Superior temporal gyrus (tissue), 1 donor: ENCODE results near the gene ATP2A1.
"Not testable (repeated sequence)": the region's sequence is repeated elsewhere in the genome, so short reads cannot be mapped to it uniquely, and the experiment has no call there.

Experiments
- DNase-seq: peaks from one replicate; pipeline ENCODE4 v3.0.0-alpha.2; 2016; ENCODE audit errors: extremely low spot score

Gene ATP2A1

DNA sequence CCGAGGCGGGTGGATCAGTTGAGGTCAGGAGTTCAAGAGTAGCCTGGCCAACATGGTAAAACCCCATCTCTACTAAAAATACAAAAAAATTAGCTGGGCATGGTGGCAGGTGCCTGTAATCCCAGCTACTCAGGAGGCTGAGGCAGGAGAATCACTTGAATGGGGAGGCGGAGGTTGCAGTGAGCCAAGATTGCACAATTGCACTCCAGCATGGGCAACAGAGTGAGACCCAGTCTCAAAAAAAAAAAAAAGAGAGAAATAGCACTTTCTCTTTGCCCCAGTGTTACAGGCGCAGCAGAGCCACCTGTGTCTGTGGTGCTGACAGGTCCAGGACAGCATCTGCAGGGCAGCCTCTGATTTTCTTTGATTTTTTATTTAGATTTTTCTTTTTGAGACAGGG is 3.3 kb downstream of the ATP2A1 start:
- DNase-seq, result not testable (repeated sequence)

GRCh38 chr16:28882551-28883160 is 4.4 kb downstream of the ATP2A1 start:
- no peak for DNase-seq

GRCh38 chr16:28883221-28883996 is 5.1 kb downstream of the ATP2A1 start:
- DNase-seq, result no peak

- DNase-seq, result no peak
Observed at GRCh38 chr16:28884045-28884444, 5.8 kb downstream of the ATP2A1 start.

DNA sequence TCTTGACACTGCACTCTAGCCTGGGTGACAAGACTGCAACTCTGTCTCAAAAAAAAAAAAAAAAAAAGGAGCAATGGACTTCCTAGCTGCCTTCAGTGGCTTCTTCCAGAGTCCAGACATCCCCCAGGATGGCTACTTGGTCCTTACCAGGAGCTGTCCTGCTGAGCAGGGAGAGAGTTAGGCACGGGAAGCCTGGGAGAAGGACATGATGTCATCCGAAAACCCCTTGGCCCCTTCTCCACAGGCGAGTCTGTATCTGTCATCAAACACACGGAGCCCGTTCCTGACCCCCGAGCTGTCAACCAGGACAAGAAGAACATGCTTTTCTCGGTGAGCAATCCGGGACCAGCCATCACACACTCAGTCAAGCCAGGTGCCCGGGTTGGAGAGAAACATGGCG is 8.7 kb downstream of the ATP2A1 start:
- no peak for DNase-seq

DNA sequence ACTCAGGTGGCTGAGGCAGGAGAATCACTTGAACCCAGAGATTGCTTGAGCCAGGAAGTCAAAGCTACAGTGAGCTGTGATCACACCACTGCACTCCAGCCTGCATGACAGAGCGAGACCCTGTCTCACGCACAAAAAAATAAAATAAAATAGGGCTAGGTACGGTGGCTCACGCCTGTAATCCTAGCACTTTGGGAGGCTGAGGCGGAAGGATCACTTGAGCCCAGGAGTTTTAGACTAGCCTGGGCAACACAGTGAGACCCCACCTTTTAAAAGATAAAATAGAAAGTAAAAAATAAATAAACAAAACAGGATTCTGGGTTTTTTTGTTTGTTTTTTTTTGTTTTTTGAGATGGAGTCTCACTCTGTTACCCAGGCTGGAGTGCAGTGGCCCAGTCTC is 12.1 kb downstream of the ATP2A1 start:
- not testable (repeated sequence) for DNase-seq

DNA sequence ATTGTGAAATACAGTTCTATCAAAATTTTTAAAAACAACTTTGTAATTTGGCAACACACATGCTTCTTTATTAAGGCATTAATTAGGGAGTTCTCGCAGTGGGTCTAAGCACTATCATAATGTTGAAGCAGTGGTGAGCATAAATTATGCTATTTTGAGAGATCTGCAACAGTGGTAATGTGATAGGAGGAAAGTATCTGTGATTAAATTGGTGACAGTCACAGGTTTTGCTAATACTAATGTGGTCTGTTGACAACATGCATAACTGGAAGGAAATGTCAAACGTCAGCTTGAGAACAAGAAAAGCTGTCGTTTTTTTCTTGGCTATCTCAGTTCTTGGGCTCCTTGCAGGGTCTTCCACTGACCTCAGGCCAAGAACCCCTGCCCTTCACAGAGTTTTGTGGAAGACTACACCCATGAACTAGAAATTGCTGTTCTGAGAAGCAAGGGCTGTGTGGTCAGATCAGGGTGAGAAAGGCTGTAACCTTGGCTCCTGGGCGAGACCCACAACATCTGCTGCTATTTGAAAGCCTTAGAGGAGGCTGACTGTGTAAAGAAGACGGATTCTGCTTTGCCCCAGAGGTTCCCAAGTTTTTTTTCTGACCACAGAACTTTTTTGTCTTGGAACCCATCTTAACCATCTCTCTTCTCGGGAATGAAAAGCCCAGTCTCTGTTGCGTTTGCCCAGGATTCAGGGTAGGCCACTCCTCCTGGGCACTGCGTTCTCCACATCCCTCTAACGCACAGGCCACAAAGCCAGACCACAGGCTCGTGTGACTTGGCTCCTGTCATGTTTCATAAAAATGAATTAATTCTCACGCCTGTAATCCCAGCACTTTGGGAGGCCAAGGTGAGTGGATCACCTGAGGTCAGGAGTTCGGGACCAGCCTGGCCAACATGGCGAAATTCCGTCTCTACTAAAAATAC is 13.9 kb downstream of the ATP2A1 start:
- DNase-seq, result no peak

- no peak for DNase-seq
Observed at GRCh38 chr16:28893291-28893690, 15.0 kb downstream of the ATP2A1 start.

GRCh38 chr16:28895609-28896008 is 17.3 kb downstream of the ATP2A1 start:
- no peak for DNase-seq

GRCh38 chr16:28897826-28898225 is 19.5 kb downstream of the ATP2A1 start:
- no peak for DNase-seq

DNA sequence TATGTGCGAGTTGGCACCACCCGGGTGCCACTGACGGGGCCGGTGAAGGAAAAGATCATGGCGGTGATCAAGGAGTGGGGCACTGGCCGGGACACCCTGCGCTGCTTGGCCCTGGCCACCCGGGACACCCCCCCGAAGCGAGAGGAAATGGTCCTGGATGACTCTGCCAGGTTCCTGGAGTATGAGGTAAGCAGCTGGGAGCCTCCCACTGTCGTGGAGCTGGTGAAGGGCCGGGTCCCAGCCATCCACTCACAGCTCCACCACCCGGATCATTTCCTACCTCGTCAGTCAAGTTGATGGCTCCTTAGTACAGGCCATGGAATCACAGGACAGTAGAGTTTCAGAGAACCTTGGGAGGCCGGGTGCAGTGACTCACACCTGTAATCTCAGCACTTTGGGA is 20.0 kb downstream of the ATP2A1 start:
- no peak for DNase-seq

- DNase-seq, result no peak
Observed at GRCh38 chr16:28898942-28899341, 20.7 kb downstream of the ATP2A1 start.

DNA sequence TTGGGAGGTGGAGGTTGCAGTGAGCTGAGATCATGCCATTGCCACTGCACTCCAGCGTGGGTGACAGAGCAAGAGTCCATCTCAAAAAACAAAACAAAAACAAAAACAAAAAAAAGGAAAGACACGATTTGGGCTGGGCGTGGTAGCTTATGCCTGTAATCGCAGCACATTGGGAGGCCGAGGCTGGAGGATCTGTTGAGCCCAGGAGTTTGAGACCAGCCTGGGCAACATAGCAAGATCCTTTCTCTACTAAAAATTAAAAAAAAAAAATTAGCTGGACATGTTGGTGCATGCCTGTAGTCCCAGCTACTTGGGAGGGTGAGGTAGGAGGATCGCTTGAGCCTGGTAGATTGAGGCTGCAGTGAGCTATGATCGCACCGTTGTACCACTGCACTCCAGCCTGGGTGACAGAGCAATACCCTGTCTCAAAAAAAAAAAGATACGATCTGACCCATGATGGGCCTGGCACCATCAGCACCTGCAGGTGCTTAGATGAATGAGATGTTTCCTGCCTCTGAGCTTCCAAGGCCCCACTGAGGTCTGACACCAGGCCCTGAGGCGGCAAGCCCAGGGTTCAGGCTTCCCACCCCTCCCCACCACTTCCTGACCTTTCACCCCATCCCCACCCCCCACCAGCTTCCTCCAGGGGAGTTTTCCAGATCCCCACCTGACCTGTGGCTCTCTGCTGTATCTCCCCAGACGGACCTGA is 21.7 kb downstream of the ATP2A1 start:
- no peak for DNase-seq

DNA sequence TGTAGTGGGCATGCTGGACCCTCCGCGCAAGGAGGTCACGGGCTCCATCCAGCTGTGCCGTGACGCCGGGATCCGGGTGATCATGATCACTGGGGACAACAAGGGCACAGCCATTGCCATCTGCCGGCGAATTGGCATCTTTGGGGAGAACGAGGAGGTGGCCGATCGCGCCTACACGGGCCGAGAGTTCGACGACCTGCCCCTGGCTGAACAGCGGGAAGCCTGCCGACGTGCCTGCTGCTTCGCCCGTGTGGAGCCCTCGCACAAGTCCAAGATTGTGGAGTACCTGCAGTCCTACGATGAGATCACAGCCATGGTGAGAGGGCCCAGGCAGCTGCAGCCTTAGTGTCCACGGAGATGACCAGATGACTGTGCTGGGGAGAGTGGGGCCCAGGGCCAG is 22.3 kb downstream of the ATP2A1 start:
- DNase-seq, result no peak

DNA sequence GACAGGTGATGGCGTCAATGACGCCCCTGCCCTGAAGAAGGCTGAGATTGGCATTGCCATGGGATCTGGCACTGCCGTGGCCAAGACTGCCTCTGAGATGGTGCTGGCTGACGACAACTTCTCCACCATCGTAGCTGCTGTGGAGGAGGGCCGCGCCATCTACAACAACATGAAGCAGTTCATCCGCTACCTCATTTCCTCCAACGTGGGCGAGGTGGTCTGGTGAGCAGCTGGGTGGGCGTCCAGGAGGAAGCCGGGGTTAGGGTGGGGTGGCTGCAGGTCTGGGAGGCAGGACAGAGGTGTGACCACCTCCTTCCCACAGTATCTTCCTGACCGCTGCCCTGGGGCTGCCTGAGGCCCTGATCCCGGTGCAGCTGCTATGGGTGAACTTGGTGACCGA is 23.6 kb downstream of the ATP2A1 start:
- DNase-seq, result no peak

DNA sequence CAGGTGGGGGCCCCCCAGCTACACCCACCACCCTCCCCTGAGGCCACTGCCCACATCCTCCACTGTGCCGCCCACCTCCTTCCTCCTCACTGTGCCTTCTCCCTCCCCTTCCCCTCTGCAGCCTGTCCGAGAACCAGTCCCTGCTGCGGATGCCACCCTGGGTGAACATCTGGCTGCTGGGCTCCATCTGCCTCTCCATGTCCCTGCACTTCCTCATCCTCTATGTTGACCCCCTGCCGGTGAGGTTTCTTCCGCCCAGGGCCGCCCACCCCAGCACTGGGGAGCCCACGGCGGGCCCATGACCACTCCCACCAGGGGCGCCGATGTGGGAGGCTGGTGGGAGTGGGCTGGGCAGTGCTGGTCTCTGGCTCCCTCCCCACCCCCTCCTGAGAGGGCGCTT is 24.6 kb downstream of the ATP2A1 start:
- no peak for DNase-seq

- no peak for DNase-seq
Observed at GRCh38 chr16:28903344-28904042, 25.2 kb downstream of the ATP2A1 start.

DNA sequence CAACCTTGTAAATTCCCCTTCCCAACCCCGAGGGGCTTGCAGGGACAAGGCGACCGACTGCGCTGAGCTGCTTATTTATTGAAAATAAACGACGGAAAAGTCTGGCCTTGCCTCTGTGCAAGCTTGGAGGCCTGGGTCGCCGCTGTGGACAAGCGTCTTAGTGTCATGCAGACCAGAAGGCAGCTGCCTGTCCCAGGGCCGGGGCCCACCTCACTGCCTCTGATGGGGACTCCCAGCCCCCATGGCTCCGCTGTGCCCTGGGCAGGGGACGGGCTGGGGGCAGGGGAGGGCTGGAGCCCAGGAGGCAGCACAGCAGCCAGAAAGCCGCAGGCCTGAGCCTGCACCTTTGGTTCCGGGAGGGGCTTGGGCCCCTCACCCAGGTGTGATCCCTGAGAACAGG is 26.1 kb downstream of the ATP2A1 start:
- DNase-seq, result no peak

DNA sequence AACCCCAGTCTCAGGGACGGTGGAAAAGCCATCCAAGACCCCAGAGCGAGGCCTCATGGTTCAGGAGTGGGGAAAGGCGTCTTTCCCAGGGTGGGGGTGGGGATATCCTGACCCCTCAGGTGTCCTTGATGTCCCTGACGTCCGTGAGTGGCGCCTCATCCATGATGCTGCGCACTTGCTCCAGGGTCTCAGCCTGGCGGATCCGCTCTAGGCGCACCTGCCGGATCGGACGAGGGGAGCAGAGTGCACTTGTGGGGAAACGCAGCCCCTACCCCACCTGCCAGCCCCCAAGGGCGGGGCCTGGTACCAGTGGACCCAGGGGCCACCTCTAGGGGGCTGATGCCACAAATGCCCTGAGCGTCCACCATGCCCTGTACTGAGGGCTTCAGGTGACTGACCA is 26.5 kb downstream of the ATP2A1 start:
- no peak for DNase-seq

GRCh38 chr16:28905229-28905754 is 27.0 kb downstream of the ATP2A1 start:
- no peak for DNase-seq

GRCh38 chr16:28905800-28906372 is 27.6 kb downstream of the ATP2A1 start:
- DNase-seq, result no peak
